Heart right ventricle (tissue), 16 donors: ENCODE data around the gene LGALS12. TPM values are rescaled to one million over a fixed set of nuclear protein-coding genes. Genes with fewer than 3 reads are reported as not detected.

Experiments
- ATAC-seq, 8 donors: fragments of 200-7000 bp; cut with Tn5 transposase; one replicate each; pipeline ENCODE4 v1.9.1; 2020; ENCODE audit warnings: mild to moderate bottlenecking in 8 of 8, moderate library complexity in 8 of 8, moderate number of reproducible peaks in 1 of 8
- DNase-seq, 2 donors: peaks; one replicate each; pipeline ENCODE4 v3.0.0-alpha.2; 2020
- H3K27ac ChIP-seq, 10 donors: fragments of 200-600 bp; sonication (generic) in 2 of 10; one replicate each; pipeline versions ENCODE4 v1.5.0 to v1.8.0; 2020 to 2022; ENCODE audit warnings: mild to moderate bottlenecking in 3 of 10
- H3K27me3 ChIP-seq, 7 donors: fragments of 200-600 bp; one replicate each; pipeline ENCODE4 v1.8.0; 2021 to 2022; ENCODE audit warnings: mild to moderate bottlenecking in 2 of 7
- H3K36me3 ChIP-seq, 9 donors: fragments of 200-600 bp; sonication (generic) in 1 of 9; one replicate each; pipeline versions ENCODE4 v1.5.0 to v1.8.0; 2020 to 2022; ENCODE audit warnings: mild to moderate bottlenecking in 2 of 9
- H3K4me1 ChIP-seq, 9 donors: fragments of 200-600 bp; sonication (generic) in 1 of 9; one replicate each; pipeline versions ENCODE4 v1.5.0 to v1.8.0; 2020 to 2022; ENCODE audit warnings: mild to moderate bottlenecking in 4 of 9
- H3K4me3 ChIP-seq, 10 donors: fragments of 200-600 bp; sonication (generic) in 2 of 10; one replicate each; pipeline versions ENCODE4 v1.5.0 to v1.8.0; 2020 to 2022; ENCODE audit warnings: mild to moderate bottlenecking in 7 of 10, moderate library complexity in 2 of 10
- H3K9me3 ChIP-seq, 11 donors: fragments of 200-600 bp in 10 of 11; sonication (generic) in 2 of 11; one replicate each; pipeline versions ENCODE4 v1.5.0 to v1.8.0; 2013 to 2022; ENCODE audit warnings: mild to moderate bottlenecking in 2 of 11, control low read depth in 1 of 11, moderate library complexity in 1 of 11
- WGBS, 2 donors: extraction: QIAGEN DNeasy Blood & Tissue Kit; methylation state at CpG; one replicate each; pipeline ENCODE4 v1.1.7; 2013; ENCODE audit warnings: inconsistent platforms in 1 of 2; 5-methylcytosine and 5-hydroxymethylcytosine counted together
- intact Hi-C, 10 donors: fragments of 100-400 bp; cut with DNase I; formaldehyde crosslinking; loops; one replicate each; pipeline versions ENCODE4 v1.11.1 to v1.14.2; 2022
- polyA plus RNA-seq, 2 donors: library from polyadenylated mRNA; stranded (reverse); fragments of 200-250 nt; gene quantifications; one replicate each; pipeline ENCODE4 v1.2.3, GENCODE V29; 2013
- total RNA-seq, 10 donors: library from RNA; stranded (reverse); fragmentation: NEBNext Ultra II Directional in 3 of 10; extraction: Animal tissue kit (Norgen Biotek cat#: 25700) in 3 of 10; gene quantifications; one replicate each; pipeline versions ENCODE4 v1.2.1 to v1.2.4, GENCODE V29; 2021 to 2023
- TF ChIP-seq, protein P1 (sequence below), 9 donors: fragments of 200-600 bp; sonication (generic) in 2 of 9; IDR thresholded peaks; one replicate each; pipeline versions ENCODE4 v1.5.0 to v1.8.0; 2021 to 2022; ENCODE audit warnings: antibody characterized with exemption in 9 of 9, mild to moderate bottlenecking in 5 of 9, moderate library complexity in 1 of 9
- donor health status: Arrhythmogenic right ventricular cardiomyopathy.
- donor health status: ischemic (EF 13 %, LVEDD 7.1; RV severe dilation, severe dysfunction).
- donor health status: healthy with polysubstance abuse.
- donor health status: DM: no; HTN: yes; CAD: no.
- donor health status: DM: no; HTN: no; CAD: no.
- donor health status: ischemic (EF 25% LVEDD 6.9; RV normal size, moderate dysfunction).
- donor health status: ischemic (EF 25% LVEDD 5.7; RV mildly dilated, moderate dysfunction).
- donor health status: healthy.
- donor health status: DM: yes; HTN: yes; CAD: no.
- donor health status: Ischemic cardiomyopathy.
- donor health status: ischemic (EF 35%, LVEDD 5.7; RV mildly dilated, moderate dysfunction).
- donor health status: nonischemic (EF 11% LVEDD 7.7; RV severe dilation, severe dysfunction).
- donor health status: DM: yes; HTN: yes; CAD: no.
- donor health status: PGD.
- donor health status: ischemic (EF 29% LVEDD 5.4; RV normal size, mild dysfunction).
- donor health status: nonischemic (EF 23%, LVEDD 6.1; RV moderate dilation, normal function).

LGALS12 gene
- total and polyA plus RNA-seq, 12 donors: 0.61 to 6.9 (median 1.2) TPM; not detected in 3

DNA sequence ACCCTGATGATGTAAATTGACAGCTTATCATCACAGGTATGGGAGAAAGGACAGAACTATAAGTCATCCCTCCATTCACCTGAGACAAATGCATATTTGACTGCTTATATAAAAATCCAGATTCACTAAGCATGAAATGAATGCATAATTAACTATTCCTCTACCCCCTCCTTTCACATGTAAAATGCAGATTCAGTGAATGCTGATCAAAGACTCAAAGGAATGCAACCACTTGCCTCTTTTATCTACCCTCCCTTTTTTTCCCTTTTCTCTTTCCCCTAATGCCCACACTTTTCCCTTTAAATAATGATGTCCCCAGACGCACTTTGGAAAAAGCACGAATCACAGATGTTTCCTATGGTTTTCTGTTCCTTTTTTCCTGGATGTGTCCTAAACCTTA is 26.2 kb downstream of the LGALS12 start:
- intact Hi-C loops: loop anchor here in 2 of 10 donors (1.0 to 10.0 kb wide), 2 partner anchors 11 to 83 kb away; partner anchors contain the start of gene PLAAT3 (in 1 of the 2)
- H3K36me3 ChIP-seq: no peaks in the 10 kb centered on the region
- no peak overlapping the region for H3K4me3 ChIP-seq
- no peak overlapping the region for H3K27ac ChIP-seq
- TF ChIP-seq, protein P1, sequence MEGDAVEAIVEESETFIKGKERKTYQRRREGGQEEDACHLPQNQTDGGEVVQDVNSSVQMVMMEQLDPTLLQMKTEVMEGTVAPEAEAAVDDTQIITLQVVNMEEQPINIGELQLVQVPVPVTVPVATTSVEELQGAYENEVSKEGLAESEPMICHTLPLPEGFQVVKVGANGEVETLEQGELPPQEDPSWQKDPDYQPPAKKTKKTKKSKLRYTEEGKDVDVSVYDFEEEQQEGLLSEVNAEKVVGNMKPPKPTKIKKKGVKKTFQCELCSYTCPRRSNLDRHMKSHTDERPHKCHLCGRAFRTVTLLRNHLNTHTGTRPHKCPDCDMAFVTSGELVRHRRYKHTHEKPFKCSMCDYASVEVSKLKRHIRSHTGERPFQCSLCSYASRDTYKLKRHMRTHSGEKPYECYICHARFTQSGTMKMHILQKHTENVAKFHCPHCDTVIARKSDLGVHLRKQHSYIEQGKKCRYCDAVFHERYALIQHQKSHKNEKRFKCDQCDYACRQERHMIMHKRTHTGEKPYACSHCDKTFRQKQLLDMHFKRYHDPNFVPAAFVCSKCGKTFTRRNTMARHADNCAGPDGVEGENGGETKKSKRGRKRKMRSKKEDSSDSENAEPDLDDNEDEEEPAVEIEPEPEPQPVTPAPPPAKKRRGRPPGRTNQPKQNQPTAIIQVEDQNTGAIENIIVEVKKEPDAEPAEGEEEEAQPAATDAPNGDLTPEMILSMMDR (IDR thresholded peaks at IDR 0.05): no peak
- H3K4me1 ChIP-seq: peaks cover 0 to 49% (median 12%) of the 10 kb centered on the region in 9 donors
- WGBS, 2 donors: 52 to 70% methylated on average over 2 of the region's 2 CpGs
- DNase-seq (no peak), ATAC-seq (no peak)
- H3K27me3 ChIP-seq: peaks cover 0 to 6% (median 0%) of the 10 kb centered on the region in 7 donors
- H3K9me3 ChIP-seq: no peaks in the 10 kb centered on the region

DNA sequence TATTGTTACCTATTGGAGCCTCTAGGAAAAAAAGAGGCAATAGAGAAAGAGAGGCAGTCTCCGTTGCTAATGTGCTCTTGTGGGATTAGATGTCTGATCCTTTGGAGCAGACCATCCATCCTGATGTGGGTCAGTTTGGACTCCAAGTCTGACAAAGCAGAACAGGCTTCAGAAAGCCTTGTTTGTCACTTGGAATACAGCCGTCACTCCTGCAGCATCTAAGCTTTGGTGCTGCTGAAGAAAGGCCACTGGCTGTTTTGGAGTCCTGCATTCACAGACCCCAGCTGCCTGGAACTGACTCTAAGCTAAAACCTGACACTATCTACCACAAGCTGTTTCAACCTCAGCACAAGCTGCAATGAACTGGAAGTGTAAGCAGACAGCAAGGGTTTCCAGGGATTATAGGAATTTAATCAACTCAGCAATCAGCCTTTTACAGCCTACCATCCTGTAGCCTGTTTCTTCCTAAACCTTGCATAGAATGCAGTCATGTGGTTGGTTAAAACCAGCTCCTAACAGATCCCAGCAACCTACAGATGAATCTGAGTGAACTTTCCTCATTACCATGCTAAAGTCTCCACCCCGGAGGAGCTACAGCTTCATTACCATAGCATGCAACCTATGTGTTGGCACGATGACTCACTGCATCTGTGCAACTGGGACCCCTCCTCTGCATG is 27.1 kb downstream of the LGALS12 start:
- no peak for DNase-seq
- no peak for ATAC-seq
- peaks cover 5 to 57% (median 20%) of the 10 kb centered on the region in 9 donors for H3K4me1 ChIP-seq
- no peaks in the 10 kb centered on the region for H3K36me3 ChIP-seq
- peaks cover 0 to 3% (median 0%) of the 10 kb centered on the region in 7 donors for H3K27me3 ChIP-seq
- no peak overlapping the region for H3K4me3 ChIP-seq
- 66 to 75% methylated on average over 4 of the region's 4 CpGs for WGBS, 2 donors
- H3K9me3 ChIP-seq: no peaks in the 10 kb centered on the region
- intact Hi-C loops: loop anchor here in 2 of 10 donors (1.0 to 10.0 kb wide), 2 partner anchors 12 to 82 kb away; partner anchors contain the start of gene PLAAT3 (in 1 of the 2)
- TF ChIP-seq, protein P1 (IDR thresholded peaks at IDR 0.05): no peak
- no peak overlapping the region for H3K27ac ChIP-seq

DNA sequence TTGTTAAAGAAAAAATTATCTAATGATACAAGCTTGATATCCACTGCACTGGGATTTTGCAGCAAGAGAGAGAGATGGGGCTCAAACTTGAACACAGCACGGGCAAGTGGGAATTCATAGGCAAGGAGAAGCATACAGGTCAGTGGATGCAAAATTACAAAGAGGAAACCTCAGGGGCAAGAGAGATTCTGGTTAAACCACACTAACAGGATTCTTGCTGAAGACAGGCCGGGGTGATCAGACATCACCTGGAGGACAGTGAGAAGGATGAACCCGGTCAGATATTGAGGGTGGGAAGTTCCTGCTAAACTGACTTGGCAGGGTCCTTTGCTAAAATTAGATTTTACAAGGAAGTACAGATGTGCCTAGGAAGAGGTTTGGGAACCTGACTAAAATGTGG is 28.2 kb downstream of the LGALS12 start:
- 63 to 81% methylated on average over 3 of the region's 3 CpGs for WGBS, 2 donors
- TF ChIP-seq, protein P1 (IDR thresholded peaks at IDR 0.05): no peak
- H3K9me3 ChIP-seq: no peaks in the 10 kb centered on the region
- DNase-seq (no peak), ATAC-seq (no peak)
- H3K4me3 ChIP-seq: no peak overlapping the region
- H3K36me3 ChIP-seq: peaks cover 0 to under 1% (median 0%) of the 10 kb centered on the region in 9 donors
- peak overlapping the region in 1 of 10 donors; percentile 94 for H3K27ac ChIP-seq
- H3K27me3 ChIP-seq: no peaks in the 10 kb centered on the region
- intact Hi-C loops: loop anchor here in 1 of 10 donors (10.0 kb wide), 1 partner anchor 81 kb away; the partner anchor contains the start of gene PLAAT3
- peaks cover 8 to 67% (median 27%) of the 10 kb centered on the region in 9 donors for H3K4me1 ChIP-seq

DNA sequence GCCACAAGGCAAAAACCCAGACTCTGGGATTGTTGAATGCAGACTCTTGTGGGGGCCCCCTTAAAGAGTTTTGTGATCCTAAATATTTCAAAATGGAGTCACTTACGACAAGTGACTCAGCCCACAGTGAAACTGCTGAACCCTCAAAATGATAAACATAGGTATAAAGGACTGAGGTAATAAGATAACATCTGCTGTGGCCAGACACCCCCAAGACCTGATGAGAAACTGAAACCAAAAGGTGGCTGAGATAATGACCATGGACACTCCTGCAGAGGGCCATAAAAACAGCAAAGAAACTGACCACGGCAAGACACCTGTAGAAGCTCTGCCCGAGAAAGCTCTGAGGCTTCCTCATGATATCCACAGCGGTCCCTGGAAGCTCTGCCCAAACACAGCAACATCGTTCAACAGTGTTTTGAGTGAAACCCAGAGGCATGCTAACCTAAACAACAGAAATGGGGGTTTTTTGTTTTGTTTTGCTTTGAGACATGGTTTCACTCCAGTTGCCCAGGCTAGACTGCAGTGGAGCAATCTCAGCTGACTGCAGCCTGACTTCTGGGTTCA is 29.1 kb downstream of the LGALS12 start:
- DNase-seq: no peak
- H3K27ac ChIP-seq: peak overlapping the region in 1 of 10 donors; percentile 94
- H3K9me3 ChIP-seq: no peaks in the 10 kb centered on the region
- TF ChIP-seq, protein P1 (IDR thresholded peaks at IDR 0.05): no peak
- WGBS, 2 donors: 93 to 98% methylated on average over 5 of the region's 5 CpGs
- intact Hi-C loops: loop anchor here in 1 of 10 donors (5.0 to 10.0 kb wide), 2 partner anchors 42 to 80 kb away; partner anchors contain the start of gene PLAAT3
- no peaks in the 10 kb centered on the region for H3K27me3 ChIP-seq
- H3K4me1 ChIP-seq: peaks cover 8 to 73% (median 27%) of the 10 kb centered on the region in 9 donors
- no peak overlapping the region for H3K4me3 ChIP-seq
- H3K36me3 ChIP-seq: peaks cover 0 to 9% (median 0%) of the 10 kb centered on the region in 9 donors
- ATAC-seq: no peak
